ENCODE results near the gene EXOC3L2. TPM values are rescaled to one million over a fixed set of nuclear protein-coding genes. Genes with fewer than 3 reads are reported as not detected.

EXOC3L2 gene
- polyA plus RNA-seq, 3 donors = not detected

- H4K20me1 ChIP-seq (ENCODE audit: insufficient read depth, low read length) = peaks cover 2% of the 10 kb centered on the region
- 96% methylated on average over 4 of the region's 8 CpGs for WGBS (ENCODE audit: insufficient coverage)
- peak overlapping the region in 1 of 7 donors; percentile 62 for H3K27ac Mint-ChIP-seq
- no peak overlapping the region for H3K4me3 Mint-ChIP-seq
- H3K9me3 Mint-ChIP-seq = peaks cover 0 to 2% (median 0%) of the 10 kb centered on the region in 7 donors
- peaks cover 7% of the 10 kb centered on the region for H3K79me2 ChIP-seq (ENCODE audit: insufficient read depth, low read length)
- no peaks in the 10 kb centered on the region for H3K9me3 ChIP-seq (replicated peaks in 1 of 2; ENCODE audit: control insufficient read depth in 1 of 2, insufficient read depth in 1 of 2, low read length in 2 of 2)
- no peak overlapping the region for H3K4me3 ChIP-seq (replicated peaks in 1 of 3; ENCODE audit: low read depth in 2 of 3, low read length in 3 of 3)
- H3K4me1 ChIP-seq (ENCODE audit: control insufficient read depth in 1 of 2, insufficient read depth in 2 of 2, low read length in 2 of 2) = peaks cover 18 to 22% of the 10 kb centered on the region in 2 donors
- H3K36me3 Mint-ChIP-seq = no peaks in the 10 kb centered on the region
- no peak for TF ChIP-seq CTCF (IDR thresholded peaks at IDR 0.05)
- no peak for DNase-seq
- H3K27me3 Mint-ChIP-seq (ENCODE audit: low read depth in 3 of 3) = peaks cover 12 to 14% (median 12%) of the 10 kb centered on the region in 3 donors
- no peak overlapping the region for H3K9ac ChIP-seq (ENCODE audit: insufficient read depth, low read length, poor library complexity, severe bottlenecking)
- peaks cover 23% of the 10 kb centered on the region for H3K4me1 Mint-ChIP-seq
- no peak overlapping the region for H3K4me2 ChIP-seq (replicated peaks; ENCODE audit: extremely low read depth, low read length, poor library complexity, severe bottlenecking)
- no peak overlapping the region for H3K27ac ChIP-seq (ENCODE audit: low read depth in 1 of 2, low read length in 2 of 2)
- H3K27me3 ChIP-seq (ENCODE audit: control insufficient read depth in 2 of 2, insufficient read depth in 2 of 2, low read length in 2 of 2) = peaks cover 0 to 2% of the 10 kb centered on the region in 2 donors
- H3K36me3 ChIP-seq (replicated peaks in 1 of 2; ENCODE audit: control insufficient read depth in 1 of 2, insufficient read depth in 2 of 2, low read length in 2 of 2) = no peaks in the 10 kb centered on the region
- H2AFZ ChIP-seq (ENCODE audit: insufficient read depth, low read depth, low read length, poor library complexity, severe bottlenecking) = no peak overlapping the region
- intact Hi-C loops (cut with micrococcal nuclease) = no loop called here
These were observed 1.9 kb upstream of the EXOC3L2 start for GRCh38 chr19:45247136-45247535.

GRCh38 chr19:45245826-45246225 lies 619 bp upstream of the EXOC3L2 start:
- WGBS (ENCODE audit: insufficient coverage) = 74% methylated on average over 3 of the region's 4 CpGs
- no peak for TF ChIP-seq CTCF (IDR thresholded peaks at IDR 0.05)
- H3K9ac ChIP-seq (ENCODE audit: insufficient read depth, low read length, poor library complexity, severe bottlenecking) = no peak overlapping the region
- DNase-seq = no peak
- Mint-ChIP-seq H3K27ac (peak overlapping the region in 1 of 7 donors; percentile 63), H3K4me1 (peaks cover 21% of the 10 kb centered on the region), H3K36me3 (no peaks in the 10 kb centered on the region), H3K9me3 (peaks cover 0 to 2% (median 0%) of the 10 kb centered on the region in 7 donors), H3K27me3 (ENCODE audit: low read depth in 3 of 3) (peaks cover 12 to 20% (median 14%) of the 10 kb centered on the region in 3 donors), H3K4me3 (no peak overlapping the region)
- no peak overlapping the region for H3K27ac ChIP-seq (ENCODE audit: low read depth in 1 of 2, low read length in 2 of 2)
- H3K4me1 ChIP-seq (ENCODE audit: control insufficient read depth in 1 of 2, insufficient read depth in 2 of 2, low read length in 2 of 2) = peaks cover 13 to 16% of the 10 kb centered on the region in 2 donors
- no peak overlapping the region for H2AFZ ChIP-seq (ENCODE audit: insufficient read depth, low read depth, low read length, poor library complexity, severe bottlenecking)
- no peaks in the 10 kb centered on the region for H4K20me1 ChIP-seq (ENCODE audit: insufficient read depth, low read length)
- intact Hi-C loops (cut with micrococcal nuclease) = no loop called here
- no peak overlapping the region for H3K4me2 ChIP-seq (replicated peaks; ENCODE audit: extremely low read depth, low read length, poor library complexity, severe bottlenecking)
- no peaks in the 10 kb centered on the region for H3K9me3 ChIP-seq (replicated peaks in 1 of 2; ENCODE audit: control insufficient read depth in 1 of 2, insufficient read depth in 1 of 2, low read length in 2 of 2)
- H3K4me3 ChIP-seq (replicated peaks in 1 of 3; ENCODE audit: low read depth in 2 of 3, low read length in 3 of 3) = no peak overlapping the region
- no peaks in the 10 kb centered on the region for H3K79me2 ChIP-seq (ENCODE audit: insufficient read depth, low read length)
- peaks cover 0 to 2% of the 10 kb centered on the region in 2 donors for H3K27me3 ChIP-seq (ENCODE audit: control insufficient read depth in 2 of 2, insufficient read depth in 2 of 2, low read length in 2 of 2)
- no peaks in the 10 kb centered on the region for H3K36me3 ChIP-seq (replicated peaks in 1 of 2; ENCODE audit: control insufficient read depth in 1 of 2, insufficient read depth in 2 of 2, low read length in 2 of 2)

Measured in CD14-positive monocyte (primary cell).